ENCODE measurements around the gene ZP3.
"Not testable (repeated sequence)": the region's sequence is repeated elsewhere in the genome, so short reads cannot be mapped to it uniquely, and the experiment has no call there.

ZP3 gene

GRCh38 chr7:76397409-76398183 is 27.2 kb upstream of the ZP3 start:
- H3K9me3 ChIP-seq (ENCODE audit: severe bottlenecking): no peaks in the 10 kb centered on the region
- H3K36me3 ChIP-seq (ENCODE audit: low read depth): no peaks in the 10 kb centered on the region
- TF ChIP-seq CTCF (IDR thresholded peaks at IDR 0.05; ENCODE audit: poor library complexity, severe bottlenecking): no peak
- DNase-seq (ENCODE audit: low spot score): peak; percentile 81
- H3K27ac ChIP-seq (ENCODE audit: poor library complexity, severe bottlenecking): peak overlapping the region; percentile 38
- ATAC-seq (ENCODE audit: low read depth): peak; percentile 56
- peak overlapping the region; percentile 38 for H3K4me3 ChIP-seq (ENCODE audit: severe bottlenecking)
- H3K27me3 ChIP-seq (ENCODE audit: insufficient read depth, poor library complexity, severe bottlenecking): no peaks in the 10 kb centered on the region
- H3K4me1 ChIP-seq (ENCODE audit: insufficient read depth, poor library complexity, severe bottlenecking): peaks cover 3% of the 10 kb centered on the region

GRCh38 chr7:76400248-76400647 is 24.5 kb upstream of the ZP3 start:
- Histone ChIP-seq H3K9me3 (ENCODE audit: severe bottlenecking) (no peaks in the 10 kb centered on the region), H3K4me1 (ENCODE audit: insufficient read depth, poor library complexity, severe bottlenecking) (peaks cover 3% of the 10 kb centered on the region), H3K27me3 (ENCODE audit: insufficient read depth, poor library complexity, severe bottlenecking) (no peaks in the 10 kb centered on the region), H3K4me3 (ENCODE audit: severe bottlenecking) (no peak overlapping the region), H3K27ac (ENCODE audit: poor library complexity, severe bottlenecking) (no peak overlapping the region), H3K36me3 (ENCODE audit: low read depth) (no peaks in the 10 kb centered on the region)
- ATAC-seq (ENCODE audit: low read depth): no peak
- no peak for TF ChIP-seq CTCF (IDR thresholded peaks at IDR 0.05; ENCODE audit: poor library complexity, severe bottlenecking)
- no peak for DNase-seq (ENCODE audit: low spot score)

GRCh38 chr7:76403097-76403496 is 21.7 kb upstream of the ZP3 start:
- not testable (repeated sequence) for H3K36me3 ChIP-seq (ENCODE audit: low read depth); H3K4me3 ChIP-seq (ENCODE audit: severe bottlenecking); H3K4me1 ChIP-seq (ENCODE audit: insufficient read depth, poor library complexity, severe bottlenecking); H3K9me3 ChIP-seq (ENCODE audit: severe bottlenecking); DNase-seq (ENCODE audit: low spot score); ATAC-seq (ENCODE audit: low read depth); H3K27ac ChIP-seq (ENCODE audit: poor library complexity, severe bottlenecking); H3K27me3 ChIP-seq (ENCODE audit: insufficient read depth, poor library complexity, severe bottlenecking)

GRCh38 chr7:76403780-76404494 is 20.8 kb upstream of the ZP3 start:
- no peak for ATAC-seq (ENCODE audit: low read depth)
- no peaks in the 10 kb centered on the region for H3K36me3 ChIP-seq (ENCODE audit: low read depth)
- no peak overlapping the region for H3K4me3 ChIP-seq (ENCODE audit: severe bottlenecking)
- no peaks in the 10 kb centered on the region for H3K27me3 ChIP-seq (ENCODE audit: insufficient read depth, poor library complexity, severe bottlenecking)
- TF ChIP-seq CTCF (IDR thresholded peaks at IDR 0.05; ENCODE audit: poor library complexity, severe bottlenecking): no peak
- H3K27ac ChIP-seq (ENCODE audit: poor library complexity, severe bottlenecking): no peak overlapping the region
- no peaks in the 10 kb centered on the region for H3K9me3 ChIP-seq (ENCODE audit: severe bottlenecking)
- DNase-seq (ENCODE audit: low spot score): no peak
- peaks cover 2% of the 10 kb centered on the region for H3K4me1 ChIP-seq (ENCODE audit: insufficient read depth, poor library complexity, severe bottlenecking)

GRCh38 chr7:76405738-76406137 is 19.0 kb upstream of the ZP3 start:
- TF ChIP-seq CTCF (IDR thresholded peaks at IDR 0.05; ENCODE audit: poor library complexity, severe bottlenecking): no peak
- DNase-seq (ENCODE audit: low spot score): no peak
- no peak overlapping the region for H3K27ac ChIP-seq (ENCODE audit: poor library complexity, severe bottlenecking)
- no peaks in the 10 kb centered on the region for H3K27me3 ChIP-seq (ENCODE audit: insufficient read depth, poor library complexity, severe bottlenecking)
- no peaks in the 10 kb centered on the region for H3K9me3 ChIP-seq (ENCODE audit: severe bottlenecking)
- H3K36me3 ChIP-seq (ENCODE audit: low read depth): no peaks in the 10 kb centered on the region
- ATAC-seq (ENCODE audit: low read depth): no peak
- peaks cover 3% of the 10 kb centered on the region for H3K4me1 ChIP-seq (ENCODE audit: insufficient read depth, poor library complexity, severe bottlenecking)
- no peak overlapping the region for H3K4me3 ChIP-seq (ENCODE audit: severe bottlenecking)
